ENCODE results near the gene LRRC47.
"Not testable (repeated sequence)": the region's sequence is repeated elsewhere in the genome, so short reads cannot be mapped to it uniquely, and the experiment has no call there.

The LRRC47 gene

DNA sequence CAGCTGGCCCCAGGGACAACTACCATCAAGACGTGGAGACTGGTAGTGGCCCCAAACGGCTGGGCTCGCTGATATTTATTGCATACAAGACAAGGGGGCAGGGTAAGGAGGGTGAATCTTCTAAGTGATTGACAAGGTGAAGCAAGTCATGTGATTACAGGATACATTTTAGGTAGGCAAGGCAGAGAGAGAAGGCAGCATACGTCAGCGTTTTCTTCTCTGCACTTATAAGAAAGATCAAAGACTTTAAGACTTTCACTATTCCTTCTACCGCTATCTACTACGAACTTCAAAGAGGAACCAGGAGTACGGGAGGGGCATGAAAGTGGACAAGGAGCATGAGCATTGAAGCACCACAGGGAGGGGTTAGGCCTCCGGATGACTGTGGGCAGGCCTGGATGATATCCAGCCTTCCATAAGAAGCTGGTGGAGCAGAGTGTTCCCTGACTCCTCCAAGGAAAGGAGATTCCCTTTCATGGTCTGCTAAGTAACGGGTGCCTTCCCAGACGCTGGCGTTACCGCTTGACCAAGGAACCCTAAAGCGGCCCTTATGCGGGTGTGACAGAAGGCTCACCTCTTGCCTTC lies 47.9 kb downstream of the LRRC47 start:
- not testable (repeated sequence) for DNase-seq (ENCODE audit: low spot score)

- DNase-seq (ENCODE audit: low spot score): no peak
Observed at GRCh38 chr1:3747903-3748302, 48.4 kb downstream of the LRRC47 start.

DNA sequence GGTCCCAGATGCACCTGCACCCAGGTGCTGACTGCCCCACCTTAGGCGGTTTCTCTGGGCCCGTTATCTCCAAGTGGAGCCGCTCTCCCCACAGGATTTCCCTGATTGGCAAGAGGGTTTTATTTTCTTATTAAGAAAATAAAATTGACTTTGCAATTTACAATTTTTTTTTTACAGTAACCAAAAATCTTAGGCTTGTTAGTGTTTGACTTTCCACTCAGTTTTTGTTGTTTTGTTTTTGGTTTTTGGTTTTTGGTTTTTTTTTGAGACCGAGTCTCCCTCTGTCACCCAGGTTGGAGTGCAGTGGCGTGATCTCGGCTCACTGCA lies 48.8 kb downstream of the LRRC47 start:
- DNase-seq (ENCODE audit: low spot score): no peak

DNA sequence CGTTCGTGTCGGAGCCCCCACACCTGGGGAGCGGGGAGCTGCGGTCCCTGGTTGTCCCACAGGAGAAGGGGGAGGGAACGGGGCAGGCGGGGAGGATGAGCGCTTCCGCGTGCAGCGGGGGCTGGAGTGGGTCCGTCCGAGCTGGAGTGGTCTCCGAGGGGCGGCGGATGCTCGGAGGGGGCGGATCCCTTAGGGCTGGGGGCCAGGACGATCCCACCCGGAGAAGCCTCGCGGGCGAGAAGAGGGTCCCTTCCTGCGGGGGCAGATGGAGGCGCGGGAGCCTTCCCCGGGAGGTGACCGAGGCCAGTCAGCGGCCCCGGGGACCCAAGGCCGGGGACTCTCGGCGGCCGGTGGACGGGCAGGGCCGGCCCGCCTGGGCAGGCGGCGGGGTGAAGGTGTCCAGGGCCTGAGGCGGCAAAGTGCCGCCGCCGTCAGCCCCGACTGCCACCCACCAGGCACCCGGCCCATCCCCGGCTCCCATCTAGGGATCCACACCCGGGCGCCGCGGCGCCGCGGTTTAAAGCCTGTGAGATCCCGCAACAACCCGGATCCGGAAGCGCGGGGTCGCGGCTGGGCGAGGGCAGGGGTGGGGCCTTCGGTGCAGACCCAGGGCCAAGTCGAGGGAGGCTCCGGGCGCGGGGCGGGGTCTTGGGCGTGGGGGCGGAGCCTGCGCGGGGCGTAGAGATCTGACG lies 49.3 kb downstream of the LRRC47 start:
- DNase-seq (ENCODE audit: low spot score): peak; percentile 73

DNA sequence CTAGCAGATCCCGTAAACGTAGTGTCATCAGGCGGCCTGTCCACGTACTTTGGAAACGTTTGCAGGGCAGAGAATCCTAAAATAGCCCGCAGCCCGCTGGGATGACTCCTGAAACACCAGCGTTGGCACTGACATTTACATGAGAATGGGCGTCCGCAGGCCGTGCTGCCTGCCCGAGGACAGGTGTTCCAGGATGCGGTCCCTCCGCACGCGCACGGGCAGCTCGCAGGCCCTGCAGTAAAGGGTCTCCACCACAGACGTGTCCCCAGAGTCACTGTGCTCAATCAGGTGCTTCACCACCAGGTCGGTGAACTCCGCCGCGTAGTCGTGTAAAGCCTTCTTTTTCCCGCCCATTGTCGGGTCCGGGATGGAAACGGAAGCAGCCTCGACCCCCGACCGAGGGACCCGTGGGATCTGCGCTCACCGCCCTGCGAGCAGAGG lies 49.9 kb downstream of the LRRC47 start:
- no peak for DNase-seq (ENCODE audit: low spot score)

DNA sequence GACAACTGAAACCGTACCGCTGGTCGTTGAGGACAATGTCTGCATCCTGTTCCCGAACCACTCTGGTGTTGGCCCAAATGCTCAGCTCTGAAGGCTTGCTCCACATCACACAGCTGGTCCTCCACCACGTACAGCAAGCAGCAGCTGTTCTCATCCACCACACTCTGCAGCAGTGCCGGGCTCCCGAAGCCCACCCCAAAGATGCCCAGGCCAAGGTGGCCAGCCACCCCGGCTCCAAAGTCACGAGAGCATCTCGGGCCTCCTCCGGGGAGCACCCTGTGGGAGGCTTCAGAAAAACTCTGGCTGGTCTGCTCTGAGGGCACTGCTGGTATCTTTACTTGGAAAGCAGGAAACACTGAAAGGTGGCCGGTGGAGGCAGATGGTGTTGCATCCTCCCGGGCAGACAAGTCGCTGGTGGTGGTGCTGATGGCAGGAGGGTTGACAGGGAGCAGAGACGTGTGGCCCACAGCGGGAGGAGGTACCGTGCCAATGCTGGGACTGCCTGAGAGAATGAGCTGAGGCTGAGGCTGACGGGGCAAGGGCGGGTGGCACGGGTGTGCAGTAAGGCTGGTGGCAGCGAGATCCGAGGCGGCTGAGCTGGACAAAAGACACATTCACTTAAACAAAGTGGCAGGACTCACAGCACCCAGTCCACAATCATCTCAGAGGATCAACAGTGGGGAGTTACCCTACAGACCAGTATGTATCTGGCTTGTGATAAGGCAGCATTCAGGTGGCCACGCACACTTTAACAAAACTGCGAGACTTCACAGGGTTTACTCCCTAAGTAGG lies 50.5 kb downstream of the LRRC47 start:
- DNase-seq (ENCODE audit: low spot score): no peak

DNA sequence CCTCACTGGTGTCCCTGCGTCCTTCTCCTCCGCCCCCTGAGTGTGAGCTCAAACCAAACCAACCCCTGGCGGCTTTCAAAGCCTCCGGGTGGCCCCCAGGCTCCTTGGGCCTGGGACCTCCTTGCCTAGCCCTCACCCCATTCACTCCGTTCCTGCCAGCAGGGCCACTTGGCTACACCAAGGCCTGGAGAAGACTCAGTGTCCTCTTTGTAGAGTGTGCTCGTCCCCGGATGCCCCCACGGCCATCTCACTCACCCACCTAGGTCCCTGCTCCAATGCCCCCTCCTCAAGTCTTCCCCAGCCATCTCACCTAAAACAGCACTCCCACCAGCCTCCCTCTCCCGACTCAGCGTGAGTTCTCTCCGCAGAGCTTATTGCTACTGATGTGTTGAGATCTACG lies 51.2 kb downstream of the LRRC47 start:
- no peak for DNase-seq (ENCODE audit: low spot score)

DNA sequence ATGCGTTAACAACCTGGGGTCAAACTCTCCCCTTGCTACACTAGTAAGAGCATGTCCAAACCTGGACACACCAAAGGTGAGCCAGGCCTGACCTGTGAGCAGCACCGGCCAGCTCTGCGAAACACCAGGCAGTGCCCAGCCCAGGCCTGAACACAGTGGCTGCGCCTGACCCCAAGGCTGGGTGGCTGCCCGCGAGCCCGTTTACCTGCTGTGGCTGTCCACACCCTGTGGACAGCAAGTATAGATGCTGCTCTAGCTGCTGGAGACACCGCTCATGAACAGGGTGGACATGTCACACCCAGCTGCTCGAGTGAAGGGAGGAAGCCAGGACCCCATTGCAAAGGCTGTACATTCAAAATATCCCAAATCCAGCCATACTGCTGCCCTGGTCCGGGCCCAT lies 51.7 kb downstream of the LRRC47 start:
- DNase-seq (ENCODE audit: low spot score): no peak

GRCh38 chr1:3743826-3744225 lies 52.5 kb downstream of the LRRC47 start:
- DNase-seq (ENCODE audit: low spot score): no peak

DNA sequence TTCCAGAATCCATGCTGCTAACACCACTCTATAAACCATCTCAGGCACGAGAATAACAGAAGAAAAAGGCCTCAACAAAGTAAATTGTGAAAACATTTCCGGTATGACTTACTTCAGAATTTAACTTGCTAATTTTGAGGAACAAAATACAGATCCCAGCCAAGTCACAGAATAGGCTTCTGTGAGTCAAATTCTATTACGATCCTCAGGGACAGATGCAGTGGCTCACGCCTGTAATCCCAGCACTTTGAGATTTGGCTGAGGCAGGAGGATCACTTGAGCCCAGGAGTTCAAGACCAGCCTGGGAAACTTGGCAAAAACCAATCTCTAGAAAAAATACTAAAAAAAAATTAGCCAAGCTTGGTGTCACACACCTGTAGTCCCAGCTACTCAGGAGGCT lies 52.9 kb downstream of the LRRC47 start:
- DNase-seq (ENCODE audit: low spot score): no peak

GRCh38 chr1:3742439-3743298 lies 53.6 kb downstream of the LRRC47 start:
- no peak for DNase-seq (ENCODE audit: low spot score)

GRCh38 chr1:3741566-3742438 lies 54.5 kb downstream of the LRRC47 start:
- no peak for DNase-seq (ENCODE audit: low spot score)

- DNase-seq (ENCODE audit: low spot score): no peak
Observed at GRCh38 chr1:3740752-3741151, 55.5 kb downstream of the LRRC47 start.

- no peak for DNase-seq (ENCODE audit: low spot score)
Observed at GRCh38 chr1:3740042-3740441, 56.3 kb downstream of the LRRC47 start.

DNA sequence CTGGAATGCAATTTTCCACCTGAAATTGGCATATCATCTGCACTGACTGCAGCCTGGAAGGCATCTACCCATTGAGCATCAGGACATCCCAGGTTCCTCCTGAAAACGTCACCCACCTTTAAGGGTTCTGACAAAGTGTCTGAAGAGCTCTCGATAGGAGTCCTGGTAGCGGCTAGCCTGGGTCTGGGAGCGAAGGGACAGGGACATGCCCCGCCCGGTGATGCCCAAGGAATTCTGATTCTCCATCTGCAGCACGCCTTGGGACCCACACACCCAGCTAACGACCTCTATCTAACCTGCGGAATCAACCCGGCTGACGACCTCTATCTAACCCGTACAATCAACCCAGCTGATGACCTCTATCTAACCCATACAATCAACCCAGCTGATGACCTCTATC lies 57.4 kb downstream of the LRRC47 start:
- no peak for DNase-seq (ENCODE audit: low spot score)

DNA sequence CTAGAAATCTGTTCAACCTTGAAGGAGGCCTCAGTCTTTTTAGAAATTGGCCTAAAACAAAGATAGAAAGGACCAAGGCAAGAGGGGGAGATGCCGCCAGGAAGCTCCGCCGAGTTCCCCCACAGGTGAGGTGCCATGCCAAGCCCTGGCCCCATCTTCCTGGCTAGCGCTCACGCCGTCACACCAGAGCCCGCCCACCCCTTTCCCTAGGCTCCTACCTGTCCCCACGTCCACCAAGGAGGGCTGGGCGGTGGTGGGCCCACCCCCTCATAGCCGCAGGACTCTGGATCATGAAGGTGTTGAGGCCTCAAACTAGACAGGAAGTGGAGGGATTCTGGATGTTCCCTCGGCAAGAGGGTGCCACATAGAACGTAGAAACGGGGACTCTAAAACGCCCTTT lies 59.6 kb downstream of the LRRC47 start:
- DNase-seq (ENCODE audit: low spot score): no peak

GRCh38 chr1:3736131-3736561 lies 60.2 kb downstream of the LRRC47 start:
- no peak for DNase-seq (ENCODE audit: low spot score)

DNA sequence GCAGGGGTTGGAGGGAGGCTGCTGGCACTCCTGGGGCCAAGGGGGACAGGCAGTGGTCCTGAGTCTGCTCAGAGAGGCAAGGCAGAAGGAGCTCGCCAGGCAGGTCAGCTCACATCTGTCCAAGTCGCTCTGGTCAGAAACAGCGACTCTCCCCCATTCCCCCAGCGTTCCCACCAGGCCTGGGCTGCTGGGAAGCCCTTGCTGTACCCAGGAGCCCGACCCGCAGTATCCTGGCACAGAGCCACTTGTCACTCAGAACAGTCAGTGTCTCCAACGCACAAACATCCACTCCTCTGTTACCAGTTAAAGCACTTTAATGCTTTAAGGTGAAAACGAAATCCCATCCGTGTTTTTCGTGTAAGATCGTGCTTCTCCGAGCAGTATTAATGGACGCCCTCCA lies 60.6 kb downstream of the LRRC47 start:
- DNase-seq (ENCODE audit: low spot score): no peak

DNA sequence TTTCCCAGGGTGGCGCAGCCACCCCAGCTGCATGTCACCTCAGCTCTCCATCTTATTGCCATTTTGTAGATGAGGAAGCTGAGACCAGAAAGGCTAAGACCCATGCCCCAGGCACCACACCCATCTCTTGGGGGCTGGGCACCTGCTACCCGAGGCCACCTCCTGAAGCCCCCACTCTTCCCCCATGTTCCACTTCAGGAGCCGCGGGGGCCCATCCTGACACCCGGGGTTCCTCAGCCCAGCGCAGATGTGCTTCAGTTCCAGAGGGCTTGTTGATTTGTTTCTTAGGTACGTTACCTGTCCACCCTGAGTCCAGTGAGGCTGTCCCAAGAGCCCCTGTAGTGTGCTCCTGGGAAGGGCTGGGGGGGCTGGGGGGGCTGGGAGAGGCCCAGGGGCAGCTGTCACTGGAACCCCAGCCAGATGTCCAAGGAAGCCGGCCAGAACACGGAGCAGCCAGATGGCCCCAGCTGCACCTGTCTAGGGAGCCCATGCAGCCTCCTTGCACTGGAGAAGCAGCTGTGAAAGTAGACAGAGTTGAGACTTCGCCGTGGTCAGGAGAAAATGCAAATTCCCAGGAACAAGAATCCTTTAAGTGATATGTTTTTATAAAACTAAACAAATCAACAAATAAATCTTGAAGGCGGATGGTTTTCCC lies 61.1 kb downstream of the LRRC47 start:
- DNase-seq (ENCODE audit: low spot score): no peak

GRCh38 chr1:3734602-3735001 lies 61.7 kb downstream of the LRRC47 start:
- no peak for DNase-seq (ENCODE audit: low spot score)

All from SK-N-DZ (cell line).